ENCODE results near the gene LIPH.

LIPH gene

GRCh38 chr3:185537369-185537970 lies 14.9 kb downstream of the LIPH start:
- peak; percentile 100 for DNase-seq

DNA sequence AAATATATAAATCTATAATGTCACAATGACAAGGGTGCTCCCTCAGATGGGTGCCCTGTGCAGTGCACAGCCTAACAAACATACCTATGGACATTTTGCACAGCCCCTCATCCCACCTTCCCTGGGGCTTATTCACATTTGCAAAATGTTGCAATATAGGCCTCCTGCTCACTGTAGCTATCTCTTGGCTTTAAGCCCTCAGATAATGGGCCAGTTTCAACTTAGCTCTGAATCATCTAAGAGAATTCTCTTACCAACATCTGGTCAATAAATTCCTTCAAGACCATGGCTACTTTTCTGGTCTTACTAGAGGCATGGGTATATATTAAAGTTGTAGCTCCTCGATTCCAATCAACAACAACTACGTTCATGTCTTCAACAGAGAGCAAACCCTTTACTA lies 17.9 kb downstream of the LIPH start:
- DNase-seq = no peak

- DNase-seq = no peak
Observed at GRCh38 chr3:185532901-185533300, 19.5 kb downstream of the LIPH start.

GRCh38 chr3:185530856-185531255 lies 21.5 kb downstream of the LIPH start:
- no peak for DNase-seq

DNA sequence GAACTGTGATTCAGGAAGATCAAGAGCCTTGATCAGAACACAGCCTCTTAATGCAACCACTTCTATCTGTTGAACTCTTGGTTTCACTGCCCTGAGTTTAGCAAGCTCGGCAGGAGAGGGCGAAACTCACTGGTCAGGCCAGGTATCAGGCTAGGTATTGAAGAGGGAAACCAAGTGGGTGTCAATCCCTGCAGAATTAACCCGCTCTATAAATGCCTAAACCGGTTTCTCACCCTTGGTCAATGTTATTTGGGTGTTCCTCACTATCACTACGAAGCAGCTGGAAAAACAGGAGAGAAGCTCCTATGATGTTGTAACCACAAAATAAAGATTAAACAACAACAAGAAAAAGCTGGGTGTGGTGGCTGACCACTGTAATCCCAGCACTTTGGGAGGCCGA lies 23.9 kb downstream of the LIPH start:
- DNase-seq = no peak

DNA sequence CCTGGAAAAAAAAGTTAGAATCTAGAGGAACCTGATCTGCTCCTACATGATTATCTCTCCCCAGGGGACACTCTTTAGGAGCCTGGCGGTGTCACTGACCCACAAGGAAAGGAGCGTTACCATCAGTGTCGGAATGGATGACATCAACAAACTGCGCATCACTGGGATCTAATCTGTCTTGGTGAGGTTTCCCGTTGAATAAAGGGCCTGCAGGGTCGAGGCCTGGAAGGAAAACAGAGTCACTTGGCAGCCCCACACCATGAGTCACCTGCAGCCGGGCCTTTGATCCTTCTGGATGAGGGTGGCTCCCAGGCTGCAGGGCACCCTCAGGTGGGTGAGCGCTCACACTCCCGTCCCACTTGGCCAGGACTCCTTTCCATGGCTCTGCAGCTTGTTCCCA lies 25.0 kb downstream of the LIPH start:
- DNase-seq = no peak

GRCh38 chr3:185526349-185526951 lies 25.9 kb downstream of the LIPH start:
- DNase-seq = no peak

DNA sequence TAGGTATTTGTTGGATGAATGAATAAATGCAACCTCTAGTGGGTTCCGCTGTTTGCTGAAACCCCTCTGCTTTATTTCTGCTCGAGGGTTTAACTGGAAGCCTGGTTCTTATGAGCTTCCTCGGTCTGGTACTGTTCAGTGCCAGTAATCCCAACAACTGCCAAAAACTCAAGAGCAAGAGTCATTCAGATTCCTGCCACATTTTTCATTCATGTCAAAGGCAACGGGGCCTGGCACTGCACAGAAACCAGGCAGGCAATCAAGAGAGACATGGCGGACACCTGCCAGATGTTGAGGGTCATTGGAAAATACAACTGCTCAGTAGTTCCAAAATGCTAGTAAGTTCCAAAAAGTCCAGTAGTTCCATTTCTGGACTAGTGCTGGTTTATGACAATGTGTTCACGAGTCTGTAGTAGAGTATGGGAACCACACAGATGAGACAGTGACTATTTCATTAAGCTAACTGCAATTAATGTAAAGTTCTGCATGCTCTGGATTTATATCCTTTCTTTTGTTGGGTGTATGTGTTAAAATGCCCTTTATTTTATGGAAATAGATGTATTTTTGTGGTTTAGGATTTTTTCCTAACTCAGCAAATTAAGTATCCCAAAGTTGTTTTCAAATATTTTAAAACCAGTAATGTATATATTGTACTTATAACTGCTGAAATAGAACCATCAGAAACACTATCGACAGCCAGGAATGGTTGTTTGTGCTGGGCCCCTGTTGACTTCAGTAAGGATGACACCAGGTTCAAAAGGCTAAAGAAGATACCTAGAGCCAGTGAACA lies 30.8 kb downstream of the LIPH start:
- no peak for DNase-seq

DNA sequence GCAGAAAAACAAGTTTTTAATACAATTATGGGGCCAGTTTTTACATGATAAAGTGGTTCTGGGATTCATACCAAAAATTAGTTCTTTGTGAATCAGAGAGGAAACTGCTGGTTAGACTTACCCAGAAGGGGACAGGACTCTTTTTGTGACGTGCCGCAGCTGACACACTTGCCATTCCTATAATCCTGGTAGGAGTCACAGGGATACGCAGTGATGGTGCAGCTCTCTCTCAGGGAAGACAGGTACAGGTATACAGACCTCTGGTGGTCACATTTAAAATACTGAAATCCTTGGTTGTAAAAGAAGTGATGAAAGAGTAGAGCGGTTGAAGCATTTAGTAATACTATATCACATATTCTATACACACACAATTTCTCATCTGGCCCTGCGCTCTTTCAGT lies 33.4 kb downstream of the LIPH start:
- DNase-seq = no peak

- DNase-seq = no peak
Observed at GRCh38 chr3:185517387-185518130, 34.8 kb downstream of the LIPH start.

DNA sequence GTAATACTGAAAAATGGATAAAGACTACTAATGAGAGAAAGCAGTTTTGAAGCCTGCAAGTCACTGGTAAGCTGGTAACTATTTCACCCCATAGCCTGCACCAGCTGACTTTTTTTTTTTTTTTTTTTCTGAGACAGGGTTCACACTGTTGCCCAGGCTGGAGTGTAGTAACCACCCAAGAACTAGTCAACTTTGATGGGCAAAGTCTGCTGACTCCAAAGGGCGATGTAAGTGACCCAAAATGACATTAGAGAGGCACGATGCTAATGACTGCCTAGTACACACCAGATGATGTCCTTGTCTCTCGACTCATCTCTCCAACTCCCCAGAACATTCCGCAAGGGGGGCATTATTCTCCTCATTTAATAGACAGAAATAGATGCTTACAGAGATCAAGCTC lies 40.7 kb downstream of the LIPH start:
- DNase-seq = no peak

GRCh38 chr3:185508335-185508991 lies 43.9 kb downstream of the LIPH start:
- DNase-seq = no peak

DNA sequence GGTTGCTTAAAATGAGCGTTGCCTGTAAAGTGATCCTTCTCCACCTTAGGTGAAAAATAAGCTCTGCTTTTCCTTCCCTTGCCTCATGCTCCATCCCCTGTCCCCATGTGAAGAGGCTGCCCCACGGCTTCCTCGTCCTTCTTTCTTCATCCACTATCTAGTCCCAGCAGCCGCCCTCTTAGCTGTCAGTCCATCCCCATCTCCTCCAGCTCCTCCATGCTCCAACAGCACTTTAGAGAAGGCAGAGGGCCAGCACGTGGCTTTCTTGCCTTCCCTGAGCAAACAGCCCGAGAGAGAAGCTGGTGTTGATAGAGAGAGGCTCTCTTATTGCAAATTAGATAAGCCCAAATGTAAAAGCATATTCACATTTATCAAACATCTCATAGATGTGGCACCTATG lies 44.5 kb downstream of the LIPH start:
- no peak for DNase-seq

- DNase-seq = no peak
Observed at GRCh38 chr3:185504636-185505035, 47.8 kb downstream of the LIPH start.

- DNase-seq = no peak
Observed at GRCh38 chr3:185503521-185503920, 48.9 kb downstream of the LIPH start.

DNA sequence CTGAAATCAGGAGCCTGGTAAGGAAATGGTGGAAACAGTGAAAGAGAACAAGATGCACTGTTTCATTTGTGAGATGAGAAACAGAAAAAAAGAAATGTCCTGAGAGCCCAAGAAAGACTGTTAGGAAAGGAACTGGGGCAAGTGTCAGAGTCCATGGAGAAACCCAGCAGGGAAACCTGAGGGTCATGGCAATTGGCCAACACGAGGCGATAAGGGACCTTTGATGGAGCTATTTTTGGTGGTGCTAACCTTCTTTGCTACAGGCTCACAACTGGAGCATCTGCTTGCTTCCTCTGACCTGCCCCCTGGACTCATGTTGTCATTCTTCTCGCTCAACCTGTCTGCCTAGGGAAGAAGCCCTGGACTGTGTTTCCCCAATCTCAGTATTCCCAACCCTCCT lies 49.4 kb downstream of the LIPH start:
- no peak for DNase-seq

GRCh38 chr3:185498503-185499396 lies 53.6 kb downstream of the LIPH start, which contains the start of gene TMEM41A:
TSS of gene TMEM41A (minus strand) at chr3:185499035. CDS start at chr3:185498961, 74 bp downstream.
- DNase-seq = peak; percentile 81

DNA sequence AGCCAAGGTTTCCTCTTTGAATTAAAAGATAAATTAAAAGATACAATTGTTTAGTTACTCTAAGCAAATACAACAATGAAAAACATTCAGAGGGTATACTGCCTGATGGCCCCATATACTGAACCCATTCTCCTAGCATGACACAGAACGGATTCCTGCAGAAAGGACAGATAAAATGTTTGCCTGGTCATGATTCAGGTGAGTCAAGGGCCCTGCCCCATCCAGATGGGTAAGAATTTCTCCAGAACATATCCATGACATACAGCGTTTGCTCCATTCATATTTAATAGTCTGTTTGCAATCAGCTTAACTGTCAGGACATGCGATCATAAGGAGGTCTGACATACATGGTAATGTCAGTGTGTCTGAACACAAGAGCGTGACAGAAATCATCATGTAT lies 62.1 kb downstream of the LIPH start:
- DNase-seq = no peak

DNA sequence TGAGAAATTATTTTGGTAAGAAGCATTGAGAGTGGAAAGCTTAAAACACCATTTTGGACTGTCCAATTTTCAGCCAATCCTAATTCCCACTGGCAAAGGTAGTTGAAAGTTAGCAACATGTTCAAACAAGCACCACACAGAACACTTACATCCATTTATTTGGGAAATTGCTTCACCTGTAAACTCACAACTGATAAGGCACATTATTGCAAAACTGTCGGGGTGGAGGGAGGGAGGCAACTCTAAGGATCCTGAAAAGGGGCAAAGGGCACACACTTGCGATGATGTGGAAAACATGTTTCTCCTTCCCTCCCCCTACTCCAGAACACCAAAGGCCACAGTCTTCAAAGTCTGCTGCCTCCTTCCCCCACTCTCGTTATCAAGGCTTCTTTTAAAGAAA lies 62.9 kb downstream of the LIPH start:
- DNase-seq = no peak

DNA sequence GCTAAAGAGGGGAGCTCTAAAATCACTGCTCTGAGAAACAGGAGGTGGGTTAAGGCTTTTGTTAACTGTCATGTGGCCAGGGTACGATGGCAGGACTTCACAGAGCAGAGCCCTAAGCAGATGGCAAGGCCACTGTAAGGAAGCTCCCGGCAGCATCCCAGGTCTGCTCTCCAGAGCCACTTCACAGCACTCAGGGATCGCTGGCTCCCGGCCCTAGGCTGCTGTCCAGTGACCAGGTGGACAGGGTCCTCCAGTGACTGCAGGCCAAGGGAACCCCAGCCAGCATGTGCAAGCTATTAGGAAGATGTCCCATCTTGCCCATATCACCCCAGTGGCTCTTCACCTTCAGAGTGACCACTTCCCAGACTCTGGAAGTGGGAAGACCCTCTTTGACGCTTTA lies 63.9 kb downstream of the LIPH start:
- no peak for DNase-seq

DNA sequence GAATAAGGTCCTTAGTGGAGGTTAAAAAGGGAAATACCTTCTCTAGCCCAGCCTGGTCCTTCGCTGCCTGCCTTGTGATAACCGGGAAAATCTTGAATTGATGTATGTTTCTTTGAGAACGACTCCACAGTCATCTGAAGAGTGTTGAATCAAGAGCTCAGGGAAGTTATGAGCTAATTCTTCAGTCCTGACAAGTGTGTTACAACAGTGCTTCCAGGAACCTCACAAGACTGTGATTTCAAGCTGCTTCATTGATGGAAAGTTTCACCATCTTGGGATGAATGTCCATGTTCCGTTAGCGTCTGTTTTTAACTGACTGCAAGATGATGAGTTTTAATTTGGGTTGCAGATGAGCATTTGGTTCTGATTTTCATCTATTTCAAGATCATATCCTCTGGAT lies 66.0 kb downstream of the LIPH start:
- no peak for DNase-seq

- DNase-seq = no peak
Observed at GRCh38 chr3:185484296-185484695, 68.1 kb downstream of the LIPH start.

All from MV-4-11 (cell line).